Measurements from ENCODE around the gene LIPN. TPM values are rescaled to one million over a fixed set of nuclear protein-coding genes. Genes with fewer than 3 reads are reported as not detected.

Gene LIPN
- total and polyA plus RNA-seq, 2 of the 8 experiments (the other 6 are each of a cell fraction or from before 2014, with no cell fraction given): not detected

DNA sequence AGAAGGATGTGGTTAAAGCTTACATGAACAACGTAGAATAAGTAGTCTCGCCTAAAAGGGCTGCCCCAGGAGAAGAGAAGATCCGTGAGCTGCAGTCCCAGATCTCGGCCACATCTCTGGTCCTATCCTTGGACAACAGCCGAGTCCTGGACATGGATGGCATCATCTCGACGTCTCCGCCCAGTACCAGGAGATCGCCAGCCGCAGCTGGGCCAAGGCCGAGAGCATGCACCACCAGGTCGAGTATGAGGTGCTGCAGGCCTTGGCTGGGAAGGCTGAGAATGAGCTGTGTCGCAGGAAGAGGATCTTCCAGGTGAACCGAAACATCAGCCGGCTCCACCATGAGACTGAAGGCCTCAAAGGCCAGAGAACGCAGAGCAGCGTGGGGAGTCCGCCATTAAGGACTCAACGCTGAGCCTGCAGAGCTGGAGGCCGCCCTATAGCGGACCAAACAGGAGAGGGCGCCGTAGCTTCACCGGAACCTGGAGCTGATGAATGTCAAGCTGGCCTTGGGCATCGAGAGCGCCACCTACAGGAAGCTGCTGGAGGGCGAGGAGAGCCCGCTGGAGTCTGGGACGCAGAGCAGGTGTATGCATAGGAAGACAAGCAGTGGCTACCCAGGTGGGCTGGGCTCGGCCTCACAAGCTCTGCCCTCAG is 31.6 kb upstream of the LIPN start (continued):
- TF ChIP-seq CREB1 (IDR thresholded peaks at IDR 0.05) (no peak), POLR2A (IDR thresholded peaks at IDR 0.05; ENCODE audit: control extremely low read depth in 1 of 2, low read depth in 2 of 2, low read length in 2 of 2) (no peak), YY1 (IDR thresholded peaks at IDR 0.05; ENCODE audit: low read depth, low read length) (peak; percentile 94), JUND (IDR thresholded peaks at IDR 0.05; ENCODE audit: low read length) (0 out of 2 replicates have a peak, but pooled peaks have one; percentile 43), TCF12 (IDR thresholded peaks at IDR 0.05; ENCODE audit: low read depth, low read length) (0 out of 2 replicates have a peak, but pooled peaks have one; percentile 59), NRF1 (IDR thresholded peaks at IDR 0.05; ENCODE audit: low read depth, low read length) (no peak), RAD21 (IDR thresholded peaks at IDR 0.05 in 1 of 2, conservative IDR thresholded peaks at IDR 0.05 in 1 of 2; ENCODE audit: low read depth in 2 of 2, low read length in 2 of 2) (peak; percentile 95)
